Keratinocyte (primary cell): ENCODE measurements around the gene CEACAM20.
"Not testable (repeated sequence)": the region's sequence is repeated elsewhere in the genome, so short reads cannot be mapped to it uniquely, and the experiment has no call there.

Experiments
- CTCF ChIP-seq, 3 experiments: IDR thresholded peaks in 1 of 3; conservative IDR thresholded peaks in 1 of 3; optimal IDR thresholded peaks in 1 of 3; 2 replicates in 2 of 3; 3 replicates in 1 of 3; pipeline versions ENCODE3 to v1.5.1; 2011; ENCODE audit warnings: low read length in 3 of 3, mild to moderate bottlenecking in 3 of 3, moderate library complexity in 2 of 3, control low read depth in 1 of 3, inconsistent platforms in 1 of 3; ENCODE audit not compliant: insufficient read depth in 2 of 3; ENCODE audit errors: extremely low read depth in 1 of 3
- EZH2 ChIP-seq: IDR thresholded peaks from one replicate; pipeline ENCODE4 v1.6.1; 2012; ENCODE audit warnings: inconsistent platforms, mild to moderate bottlenecking, low read length, moderate library complexity

- not testable (repeated sequence) for TF ChIP-seq CTCF (optimal IDR thresholded peaks at IDR 0.05 in 1 of 3, IDR thresholded peaks at IDR 0.05 in 1 of 3, conservative IDR thresholded peaks at IDR 0.05 in 1 of 3; ENCODE audit: extremely low read depth in 1 of 3, insufficient read depth in 2 of 3, low read length in 3 of 3); EZH2
Measured at GRCh38 chr19:44468730-44469129, 60.7 kb downstream of the CEACAM20 start.
